ENCODE data around the gene SMU1. TPM values are rescaled to one million over a fixed set of nuclear protein-coding genes. Genes with fewer than 3 reads are reported as not detected.

SMU1 gene
- total RNA-seq, 2 donors from 2014 or later: 25.0 to 28.7 TPM

DNA sequence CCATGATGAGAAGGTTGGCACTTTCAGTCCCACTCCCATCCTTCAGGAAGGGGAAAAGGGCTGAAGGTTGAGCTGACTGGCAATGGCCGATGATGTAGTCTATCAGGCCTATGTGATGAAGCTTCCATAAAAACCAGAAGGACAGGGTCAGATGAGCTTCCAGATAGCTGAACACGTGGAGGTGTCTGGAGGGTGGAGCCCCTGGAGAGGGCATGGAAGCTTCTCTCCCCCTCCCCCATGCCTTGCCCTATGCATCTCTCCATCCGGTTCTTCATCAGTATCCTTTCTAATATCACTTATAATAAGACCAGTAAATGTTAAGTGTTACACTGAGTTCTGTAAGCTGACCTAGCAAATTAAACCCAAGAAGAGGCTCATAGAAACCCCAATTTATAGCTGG lies 32.6 kb upstream of the SMU1 start:
- H3K4me1 ChIP-seq (ENCODE audit: control insufficient read depth, insufficient read depth, low read length): peaks cover 4% of the 10 kb centered on the region
- no peaks in the 10 kb centered on the region for H3K9me3 ChIP-seq (ENCODE audit: control insufficient read depth, low read length)
- H3K27me3 Mint-ChIP-seq (ENCODE audit: insufficient read depth): no peaks in the 10 kb centered on the region
- no peak for TF ChIP-seq CTCF (conservative IDR thresholded peaks at IDR 0.05)
- no peak overlapping the region for H3K27ac Mint-ChIP-seq
- no peak overlapping the region for H3K9ac ChIP-seq (ENCODE audit: extremely low read depth, low read length, poor library complexity, severe bottlenecking)
- DNase-seq: peak; percentile 31
- H3K27ac ChIP-seq (ENCODE audit: low read depth, low read length): no peak overlapping the region
- H3K4me3 ChIP-seq (ENCODE audit: low read length): no peak overlapping the region
- WGBS, 2 experiments (ENCODE audit: insufficient coverage in 1 of 2, insufficient read length in 1 of 2): 81 to 100% methylated on average over 1 to 3 of the region's 3 CpGs
- no peaks in the 10 kb centered on the region for H3K9me3 Mint-ChIP-seq
- H3K4me3 Mint-ChIP-seq: no peak overlapping the region
- peaks cover 19% of the 10 kb centered on the region for H3K36me3 Mint-ChIP-seq (ENCODE audit: low read depth)
- H3K4me1 Mint-ChIP-seq: peaks cover 28% of the 10 kb centered on the region
- H3K36me3 ChIP-seq (ENCODE audit: control insufficient read depth, insufficient read depth, low read length): peaks cover 21% of the 10 kb centered on the region
- no peaks in the 10 kb centered on the region for H3K27me3 ChIP-seq (ENCODE audit: control insufficient read depth, insufficient read depth, low read length, poor library complexity, severe bottlenecking)

DNA sequence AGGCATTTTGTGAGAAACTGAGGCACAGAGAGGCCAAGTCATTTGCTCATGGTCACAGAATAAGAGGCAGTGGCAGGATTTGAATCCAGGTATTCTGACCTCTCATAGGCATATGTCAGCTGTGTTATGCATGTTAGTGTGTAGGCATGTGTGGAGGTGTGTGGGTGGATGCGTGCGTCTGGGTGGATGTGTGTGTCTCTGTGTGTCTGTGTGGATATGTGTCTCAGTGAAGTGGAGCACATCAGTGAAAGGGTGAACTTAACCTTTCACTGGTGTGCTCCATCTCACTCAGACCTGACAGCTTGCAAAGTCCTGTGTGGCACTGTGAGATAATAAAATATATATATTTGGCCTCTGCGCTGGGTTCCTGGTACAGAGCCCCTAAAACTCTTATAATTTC lies 32.0 kb upstream of the SMU1 start:
- Mint-ChIP-seq H3K4me1 (peaks cover 28% of the 10 kb centered on the region), H3K36me3 (ENCODE audit: low read depth) (peaks cover 13% of the 10 kb centered on the region), H3K27me3 (ENCODE audit: insufficient read depth) (no peaks in the 10 kb centered on the region), H3K9me3 (no peaks in the 10 kb centered on the region), H3K27ac (no peak overlapping the region), H3K4me3 (no peak overlapping the region)
- WGBS, 2 experiments (ENCODE audit: insufficient coverage in 1 of 2, insufficient read length in 1 of 2): 98% methylated on average over 3 of the region's 3 CpGs; no CpG with 5 or more reads in 1 of the 2 experiments
- no peaks in the 10 kb centered on the region for H3K27me3 ChIP-seq (ENCODE audit: control insufficient read depth, insufficient read depth, low read length, poor library complexity, severe bottlenecking)
- peaks cover 17% of the 10 kb centered on the region for H3K36me3 ChIP-seq (ENCODE audit: control insufficient read depth, insufficient read depth, low read length)
- no peak overlapping the region for H3K9ac ChIP-seq (ENCODE audit: extremely low read depth, low read length, poor library complexity, severe bottlenecking)
- H3K4me1 ChIP-seq (ENCODE audit: control insufficient read depth, insufficient read depth, low read length): peaks cover 4% of the 10 kb centered on the region
- no peak overlapping the region for H3K27ac ChIP-seq (ENCODE audit: low read depth, low read length)
- no peaks in the 10 kb centered on the region for H3K9me3 ChIP-seq (ENCODE audit: control insufficient read depth, low read length)
- peak; percentile 28 for DNase-seq
- no peak for TF ChIP-seq CTCF (conservative IDR thresholded peaks at IDR 0.05)
- H3K4me3 ChIP-seq (ENCODE audit: low read length): no peak overlapping the region

DNA sequence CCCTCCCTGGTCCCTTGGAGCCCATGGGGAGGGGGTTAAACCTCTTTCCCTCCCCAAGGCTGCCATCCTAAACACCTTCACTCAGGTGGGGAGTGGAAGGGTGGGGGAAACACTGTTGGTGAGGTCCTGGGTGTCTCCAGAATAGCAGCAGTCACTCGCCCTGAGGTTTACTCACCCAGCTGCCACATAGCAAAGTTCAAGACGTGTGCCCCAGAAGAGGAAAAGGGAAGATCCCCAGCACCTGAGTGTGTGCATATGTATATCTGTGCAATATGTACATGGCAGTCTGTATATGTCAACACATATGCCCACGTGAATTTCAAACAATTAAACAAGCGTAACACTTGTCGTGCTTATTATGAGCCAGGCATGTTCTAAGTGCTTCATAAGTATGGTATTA lies 31.3 kb upstream of the SMU1 start:
- no peak overlapping the region for H3K9ac ChIP-seq (ENCODE audit: extremely low read depth, low read length, poor library complexity, severe bottlenecking)
- H3K4me1 ChIP-seq (ENCODE audit: control insufficient read depth, insufficient read depth, low read length): peaks cover 4% of the 10 kb centered on the region
- peak overlapping the region; percentile 15 for H3K27ac Mint-ChIP-seq
- H3K27me3 Mint-ChIP-seq (ENCODE audit: insufficient read depth): no peaks in the 10 kb centered on the region
- H3K9me3 Mint-ChIP-seq: no peaks in the 10 kb centered on the region
- peak; percentile 29 for DNase-seq
- H3K27me3 ChIP-seq (ENCODE audit: control insufficient read depth, insufficient read depth, low read length, poor library complexity, severe bottlenecking): no peaks in the 10 kb centered on the region
- no peak overlapping the region for H3K4me3 Mint-ChIP-seq
- H3K27ac ChIP-seq (ENCODE audit: low read depth, low read length): no peak overlapping the region
- peaks cover 6% of the 10 kb centered on the region for H3K36me3 Mint-ChIP-seq (ENCODE audit: low read depth)
- TF ChIP-seq CTCF (conservative IDR thresholded peaks at IDR 0.05): no peak
- no peak overlapping the region for H3K4me3 ChIP-seq (ENCODE audit: low read length)
- peaks cover 26% of the 10 kb centered on the region for H3K4me1 Mint-ChIP-seq
- 77 to 100% methylated on average over 2 to 5 of the region's 5 CpGs for WGBS, 2 experiments (ENCODE audit: insufficient coverage in 1 of 2, insufficient read length in 1 of 2)
- H3K36me3 ChIP-seq (ENCODE audit: control insufficient read depth, insufficient read depth, low read length): peaks cover 10% of the 10 kb centered on the region
- H3K9me3 ChIP-seq (ENCODE audit: control insufficient read depth, low read length): no peaks in the 10 kb centered on the region
